Mucosa of rectum (tissue), 2 donors: ENCODE measurements around the gene CCNI2.

Experiments
- H3K27ac ChIP-seq, 2 donors: one replicate each; pipeline ENCODE4 v1.7.0; 2013; ENCODE audit warnings: inconsistent platforms in 2 of 2, low read depth in 2 of 2, low read length in 2 of 2
- H3K27me3 ChIP-seq, 2 donors: one replicate each; pipeline ENCODE4 v1.7.0; 2013; ENCODE audit warnings: low read length in 2 of 2; ENCODE audit not compliant: control insufficient read depth in 2 of 2, insufficient read depth in 2 of 2
- H3K36me3 ChIP-seq, 2 donors: one replicate each; pipeline ENCODE4 v1.7.0; 2013; ENCODE audit warnings: low read length in 2 of 2; ENCODE audit not compliant: control insufficient read depth in 2 of 2, insufficient read depth in 2 of 2
- H3K4me1 ChIP-seq, 2 donors: one replicate each; pipeline ENCODE4 v1.7.0; 2013; ENCODE audit warnings: low read length in 2 of 2, mild to moderate bottlenecking in 1 of 2; ENCODE audit not compliant: control insufficient read depth in 2 of 2, insufficient read depth in 2 of 2
- H3K4me3 ChIP-seq, 2 donors: one replicate each; pipeline ENCODE4 v1.7.0; 2013; ENCODE audit warnings: low read length in 2 of 2
- H3K9ac ChIP-seq, 2 donors: one replicate each; pipeline ENCODE4 v1.7.0; 2013; ENCODE audit warnings: low read length in 2 of 2, low read depth in 1 of 2, mild to moderate bottlenecking in 1 of 2
- H3K9me3 ChIP-seq, 2 donors: one replicate each; pipeline ENCODE4 v1.7.0; 2013; ENCODE audit warnings: low read length in 2 of 2; ENCODE audit not compliant: control insufficient read depth in 2 of 2
- donor health status: healthy.
- donor health status: Normal muscosa, but diverticular disease.

The CCNI2 gene

GRCh38 chr5:132758451-132758850, 11.2 kb downstream of the CCNI2 start:
- no peak overlapping the region for H3K4me3 ChIP-seq
- H3K27ac ChIP-seq, result no peak overlapping the region
- H3K27me3 ChIP-seq, result no peaks in the 10 kb centered on the region
- no peaks in the 10 kb centered on the region for H3K4me1 ChIP-seq
- H3K9ac ChIP-seq, result no peak overlapping the region
- no peaks in the 10 kb centered on the region for H3K9me3 ChIP-seq
- H3K36me3 ChIP-seq, result peaks cover 31 to 57% of the 10 kb centered on the region in 2 donors

- no peak overlapping the region for H3K4me3 ChIP-seq
- H3K27me3 ChIP-seq, result no peaks in the 10 kb centered on the region
- no peak overlapping the region for H3K9ac ChIP-seq
- no peaks in the 10 kb centered on the region for H3K9me3 ChIP-seq
- H3K4me1 ChIP-seq, result no peaks in the 10 kb centered on the region
- no peak overlapping the region for H3K27ac ChIP-seq
- peaks cover 37 to 58% of the 10 kb centered on the region in 2 donors for H3K36me3 ChIP-seq
Observed at GRCh38 chr5:132759114-132760048, 12.2 kb downstream of the CCNI2 start.

- Histone ChIP-seq H3K9me3 (no peaks in the 10 kb centered on the region), H3K27ac (no peak overlapping the region), H3K4me3 (no peak overlapping the region), H3K27me3 (no peaks in the 10 kb centered on the region), H3K9ac (no peak overlapping the region), H3K36me3 (peaks cover 38 to 61% of the 10 kb centered on the region in 2 donors), H3K4me1 (no peaks in the 10 kb centered on the region)
Observed at GRCh38 chr5:132760049-132760420, 12.8 kb downstream of the CCNI2 start.

GRCh38 chr5:132760601-132761317, 13.5 kb downstream of the CCNI2 start:
- H3K36me3 ChIP-seq, result peaks cover 38 to 59% of the 10 kb centered on the region in 2 donors
- H3K4me1 ChIP-seq, result no peaks in the 10 kb centered on the region
- no peaks in the 10 kb centered on the region for H3K27me3 ChIP-seq
- H3K9me3 ChIP-seq, result no peaks in the 10 kb centered on the region
- no peak overlapping the region for H3K4me3 ChIP-seq
- no peak overlapping the region for H3K27ac ChIP-seq
- H3K9ac ChIP-seq, result no peak overlapping the region

DNA sequence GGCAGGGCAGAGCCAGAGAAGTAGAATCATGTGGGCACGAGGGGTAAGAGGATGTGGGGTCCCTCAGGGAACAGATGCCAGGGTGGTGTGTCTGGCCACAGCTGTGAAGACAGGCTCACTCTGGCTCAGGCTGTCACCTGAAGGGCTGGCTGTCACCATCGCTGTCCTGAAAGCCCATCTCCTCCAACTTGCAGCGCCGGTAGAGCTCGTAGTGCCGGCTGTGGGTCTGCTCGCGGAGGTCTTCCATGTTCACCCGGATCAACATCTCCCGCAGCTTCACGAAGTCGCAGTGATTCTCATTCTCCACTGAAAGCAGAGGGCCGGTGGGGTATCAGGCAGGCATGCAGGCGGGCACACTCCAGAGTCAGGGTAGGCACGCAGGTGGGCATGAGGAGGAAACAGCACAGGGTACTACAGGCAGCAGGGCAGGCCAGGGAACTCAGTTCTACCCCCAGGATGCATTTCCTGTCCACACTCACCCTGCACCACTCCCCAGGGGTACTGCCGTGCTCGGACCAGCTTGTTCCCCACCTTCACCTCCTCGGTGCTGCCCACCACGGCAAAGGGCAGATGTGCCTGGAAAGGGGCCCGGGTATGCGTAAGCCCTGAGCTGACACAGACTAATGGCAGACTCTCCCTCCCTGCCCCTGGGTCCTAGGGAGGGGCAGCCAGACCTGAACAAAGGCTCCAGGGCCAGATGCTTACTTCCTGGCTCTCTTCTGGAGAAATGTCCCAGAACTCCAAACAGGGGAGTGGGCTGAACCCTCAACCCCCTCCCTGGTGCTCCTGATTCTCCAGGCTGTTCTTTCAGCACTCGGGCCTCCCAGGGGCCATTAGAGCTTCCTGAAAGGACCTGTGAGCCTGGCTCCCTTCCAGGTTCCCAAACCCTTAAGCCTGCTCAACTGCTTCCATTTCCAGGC, 14.4 kb downstream of the CCNI2 start:
- H3K9me3 ChIP-seq, result no peaks in the 10 kb centered on the region
- no peak overlapping the region for H3K27ac ChIP-seq
- no peaks in the 10 kb centered on the region for H3K4me1 ChIP-seq
- H3K36me3 ChIP-seq, result peaks cover 38 to 59% of the 10 kb centered on the region in 2 donors
- H3K9ac ChIP-seq, result no peak overlapping the region
- no peak overlapping the region for H3K4me3 ChIP-seq
- H3K27me3 ChIP-seq, result no peaks in the 10 kb centered on the region

GRCh38 chr5:132762246-132763000, 15.2 kb downstream of the CCNI2 start:
- Histone ChIP-seq H3K27ac (no peak overlapping the region), H3K4me3 (no peak overlapping the region), H3K36me3 (peaks cover 38 to 55% of the 10 kb centered on the region in 2 donors), H3K4me1 (peaks cover 0 to 6% of the 10 kb centered on the region in 2 donors), H3K9me3 (no peaks in the 10 kb centered on the region), H3K9ac (no peak overlapping the region), H3K27me3 (no peaks in the 10 kb centered on the region)

- Histone ChIP-seq H3K4me1 (peaks cover 5 to 12% of the 10 kb centered on the region in 2 donors), H3K4me3 (no peak overlapping the region), H3K27ac (no peak overlapping the region), H3K9me3 (no peaks in the 10 kb centered on the region), H3K27me3 (no peaks in the 10 kb centered on the region), H3K9ac (no peak overlapping the region), H3K36me3 (peaks cover 37 to 52% of the 10 kb centered on the region in 2 donors)
Observed at GRCh38 chr5:132763181-132764036, 16.2 kb downstream of the CCNI2 start.

- H3K27ac ChIP-seq, result no peak overlapping the region
- peaks cover 5 to 12% of the 10 kb centered on the region in 2 donors for H3K4me1 ChIP-seq
- no peaks in the 10 kb centered on the region for H3K27me3 ChIP-seq
- H3K9ac ChIP-seq, result no peak overlapping the region
- no peak overlapping the region for H3K4me3 ChIP-seq
- no peaks in the 10 kb centered on the region for H3K9me3 ChIP-seq
- H3K36me3 ChIP-seq, result peaks cover 33 to 47% of the 10 kb centered on the region in 2 donors
Observed at GRCh38 chr5:132764051-132764450, 16.8 kb downstream of the CCNI2 start.
